Activated T-cell treated with anti-CD3 and anti-CD28 coated beads, Interleukin-2, amount 50 U/mL, for 1 hour (primary cell): ENCODE data around the gene ARHGAP6.
"Not testable (repeated sequence)": the region's sequence is repeated elsewhere in the genome, so short reads cannot be mapped to it uniquely, and the experiment has no call there.

Experiments used
- DNase-seq: peaks from one replicate; pipeline ENCODE4 v3.0.0-alpha.2; 2020

ARHGAP6 gene

GRCh38 chrX:11273544-11273943 lies 392.2 kb downstream of the ARHGAP6 start:
- DNase-seq, result no peak

GRCh38 chrX:11272863-11273262 lies 392.9 kb downstream of the ARHGAP6 start:
- DNase-seq, result no peak

GRCh38 chrX:11272290-11272689 lies 393.4 kb downstream of the ARHGAP6 start:
- no peak for DNase-seq

GRCh38 chrX:11269996-11270395 lies 395.7 kb downstream of the ARHGAP6 start:
- DNase-seq, result no peak

- DNase-seq, result no peak
Measured at GRCh38 chrX:11269006-11269405, 396.7 kb downstream of the ARHGAP6 start.

GRCh38 chrX:11267425-11267824 lies 398.3 kb downstream of the ARHGAP6 start:
- DNase-seq, result no peak

GRCh38 chrX:11266573-11267003 lies 399.1 kb downstream of the ARHGAP6 start:
- DNase-seq, result no peak

GRCh38 chrX:11265352-11265751 lies 400.4 kb downstream of the ARHGAP6 start:
- no peak for DNase-seq

- no peak for DNase-seq
Measured at GRCh38 chrX:11264925-11265324, 400.8 kb downstream of the ARHGAP6 start.

- DNase-seq, result no peak
Measured at GRCh38 chrX:11261260-11261659, 404.5 kb downstream of the ARHGAP6 start.

- DNase-seq, result no peak
Measured at GRCh38 chrX:11259437-11259836, 406.3 kb downstream of the ARHGAP6 start.

GRCh38 chrX:11257711-11258110 lies 408.0 kb downstream of the ARHGAP6 start:
- no peak for DNase-seq

- DNase-seq, result no peak
Measured at GRCh38 chrX:11257290-11257689, 408.4 kb downstream of the ARHGAP6 start.

- DNase-seq, result no peak
Measured at GRCh38 chrX:11254417-11255109, 411.2 kb downstream of the ARHGAP6 start.

- DNase-seq, result no peak
Measured at GRCh38 chrX:11244636-11245035, 421.1 kb downstream of the ARHGAP6 start.

- no peak for DNase-seq
Measured at GRCh38 chrX:11242704-11243103, 423.0 kb downstream of the ARHGAP6 start.

GRCh38 chrX:11241720-11242119 lies 424.0 kb downstream of the ARHGAP6 start:
- no peak for DNase-seq

GRCh38 chrX:11239230-11239629 lies 426.5 kb downstream of the ARHGAP6 start:
- DNase-seq, result no peak

GRCh38 chrX:11235377-11235776 lies 430.3 kb downstream of the ARHGAP6 start:
- not testable (repeated sequence) for DNase-seq

GRCh38 chrX:11215191-11215921 lies 450.4 kb downstream of the ARHGAP6 start:
- no peak for DNase-seq

- DNase-seq, result no peak
Measured at GRCh38 chrX:11214346-11215190, 451.2 kb downstream of the ARHGAP6 start.

- DNase-seq, result no peak
Measured at GRCh38 chrX:11212741-11213140, 453.0 kb downstream of the ARHGAP6 start.

GRCh38 chrX:11210415-11210801 lies 455.3 kb downstream of the ARHGAP6 start:
- DNase-seq, result no peak
